ENCODE data around the gene TRAPPC2.
A peak's percentile ranks its signal among the peaks of the same experiment; 100 is the strongest.

TRAPPC2 gene

GRCh38 chrX:13699183-13699826 lies 35.1 kb downstream of the TRAPPC2 start:
- H3K36me3 ChIP-seq (ENCODE audit: control insufficient read depth, insufficient read depth, low read length), result peaks cover 5% of the 10 kb centered on the region
- H3K9me3 ChIP-seq (ENCODE audit: control insufficient read depth, low read length), result no peaks in the 10 kb centered on the region
- H3K4me3 ChIP-seq (ENCODE audit: extremely low read depth, insufficient read depth, low read length, poor library complexity, severe bottlenecking), result no peak overlapping the region
- peaks cover 6% of the 10 kb centered on the region for H3K4me1 ChIP-seq (ENCODE audit: control insufficient read depth, insufficient read depth, low read length, poor library complexity, severe bottlenecking)
- no peak overlapping the region for H3K27ac ChIP-seq (ENCODE audit: low read depth, low read length, severe bottlenecking)
- WGBS, 2 experiments (ENCODE audit: insufficient coverage in 2 of 2), result 76 to 93% methylated on average over 2 of the region's 7 CpGs

DNA sequence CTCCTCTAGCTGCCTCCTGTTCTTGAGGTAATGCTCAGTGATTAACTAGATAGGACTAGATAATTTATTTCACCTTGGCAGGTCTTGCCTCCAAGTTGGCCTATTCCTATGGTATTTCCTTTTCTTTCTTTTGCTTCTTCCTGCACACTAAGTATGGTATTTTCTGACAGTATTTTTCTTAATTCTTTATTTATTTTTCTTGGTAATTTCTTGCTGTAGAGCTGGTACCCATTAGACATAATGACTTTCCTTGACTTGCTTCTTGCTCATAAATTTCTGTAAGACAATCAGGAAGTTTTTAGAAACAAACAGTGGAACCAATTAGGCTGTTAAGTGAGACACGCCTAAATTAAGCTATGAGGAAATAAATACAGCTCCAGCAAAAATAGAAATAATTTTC lies 36.0 kb downstream of the TRAPPC2 start:
- no peaks in the 10 kb centered on the region for H3K9me3 ChIP-seq (ENCODE audit: control insufficient read depth, low read length)
- H3K27ac ChIP-seq (ENCODE audit: low read depth, low read length, severe bottlenecking), result no peak overlapping the region
- peaks cover 14% of the 10 kb centered on the region for H3K4me1 ChIP-seq (ENCODE audit: control insufficient read depth, insufficient read depth, low read length, poor library complexity, severe bottlenecking)
- no CpG with 5 or more reads among the region's 1 CpG for WGBS, 2 experiments (ENCODE audit: insufficient coverage in 2 of 2)
- H3K4me3 ChIP-seq (ENCODE audit: extremely low read depth, insufficient read depth, low read length, poor library complexity, severe bottlenecking), result no peak overlapping the region
- peaks cover 5% of the 10 kb centered on the region for H3K36me3 ChIP-seq (ENCODE audit: control insufficient read depth, insufficient read depth, low read length)

DNA sequence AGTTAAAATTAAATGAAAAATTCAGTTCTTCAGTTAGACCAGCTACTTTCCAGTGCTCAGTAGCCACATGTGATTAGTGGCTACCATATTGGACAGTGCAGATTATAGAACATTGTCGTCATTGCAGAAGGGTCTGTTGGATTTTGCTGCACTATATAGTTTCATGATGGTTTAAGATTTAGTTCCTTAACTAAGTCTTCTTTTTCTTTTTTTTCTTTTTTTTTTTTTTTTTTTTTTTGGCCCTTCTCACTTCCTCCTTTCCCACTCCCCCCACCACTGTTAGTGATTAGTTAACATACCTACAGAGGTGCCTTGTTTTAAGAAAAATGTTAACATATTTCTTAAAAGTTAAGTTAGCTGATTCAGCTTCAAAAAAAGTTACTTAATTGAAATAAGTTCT lies 36.4 kb downstream of the TRAPPC2 start:
- WGBS, 2 experiments (ENCODE audit: insufficient coverage in 2 of 2), result no CpG with 5 or more reads among the region's 1 CpG
- Histone ChIP-seq H3K36me3 (ENCODE audit: control insufficient read depth, insufficient read depth, low read length) (peaks cover 5% of the 10 kb centered on the region), H3K9me3 (ENCODE audit: control insufficient read depth, low read length) (no peaks in the 10 kb centered on the region), H3K27ac (ENCODE audit: low read depth, low read length, severe bottlenecking) (no peak overlapping the region), H3K4me1 (ENCODE audit: control insufficient read depth, insufficient read depth, low read length, poor library complexity, severe bottlenecking) (peaks cover 19% of the 10 kb centered on the region), H3K4me3 (ENCODE audit: extremely low read depth, insufficient read depth, low read length, poor library complexity, severe bottlenecking) (no peak overlapping the region)

- Histone ChIP-seq H3K4me3 (ENCODE audit: extremely low read depth, insufficient read depth, low read length, poor library complexity, severe bottlenecking) (no peak overlapping the region), H3K4me1 (ENCODE audit: control insufficient read depth, insufficient read depth, low read length, poor library complexity, severe bottlenecking) (peaks cover 23% of the 10 kb centered on the region), H3K27ac (ENCODE audit: low read depth, low read length, severe bottlenecking) (no peak overlapping the region), H3K36me3 (ENCODE audit: control insufficient read depth, insufficient read depth, low read length) (peaks cover 5% of the 10 kb centered on the region), H3K9me3 (ENCODE audit: control insufficient read depth, low read length) (no peaks in the 10 kb centered on the region)
- no CpG with 5 or more reads among the region's 2 CpGs for WGBS, 2 experiments (ENCODE audit: insufficient coverage in 2 of 2)
Measured at GRCh38 chrX:13697455-13697854, 37.0 kb downstream of the TRAPPC2 start.

DNA sequence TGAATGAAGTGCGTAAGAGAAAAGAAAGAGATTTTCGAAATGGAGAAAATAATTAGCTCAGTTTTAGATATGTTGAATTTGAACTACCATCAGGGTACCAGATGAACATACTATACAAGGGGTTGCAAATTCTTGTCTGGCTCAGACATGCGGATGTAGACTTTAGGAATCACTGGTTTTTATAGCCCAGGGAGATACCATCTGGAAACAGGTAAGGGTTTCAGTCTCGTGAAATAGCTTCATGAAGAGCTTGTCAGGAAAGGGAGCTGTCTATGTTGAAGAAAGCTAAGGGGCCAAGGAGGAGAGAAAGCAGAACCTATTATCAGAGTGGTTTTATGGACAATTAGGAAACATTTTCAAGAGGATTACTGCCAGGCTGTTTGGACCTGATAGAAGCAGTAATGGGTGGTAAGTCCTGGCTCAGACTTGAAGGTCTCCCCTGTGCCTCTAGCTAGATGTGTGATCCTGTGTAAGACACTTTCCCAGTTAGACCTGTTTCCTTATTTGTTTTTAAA lies 38.8 kb downstream of the TRAPPC2 start:
- 100% methylated on average over 1 to 2 of the region's 4 CpGs for WGBS, 2 experiments (ENCODE audit: insufficient coverage in 2 of 2)
- peaks cover 28% of the 10 kb centered on the region for H3K4me1 ChIP-seq (ENCODE audit: control insufficient read depth, insufficient read depth, low read length, poor library complexity, severe bottlenecking)
- H3K27ac ChIP-seq (ENCODE audit: low read depth, low read length, severe bottlenecking), result no peak overlapping the region

DNA sequence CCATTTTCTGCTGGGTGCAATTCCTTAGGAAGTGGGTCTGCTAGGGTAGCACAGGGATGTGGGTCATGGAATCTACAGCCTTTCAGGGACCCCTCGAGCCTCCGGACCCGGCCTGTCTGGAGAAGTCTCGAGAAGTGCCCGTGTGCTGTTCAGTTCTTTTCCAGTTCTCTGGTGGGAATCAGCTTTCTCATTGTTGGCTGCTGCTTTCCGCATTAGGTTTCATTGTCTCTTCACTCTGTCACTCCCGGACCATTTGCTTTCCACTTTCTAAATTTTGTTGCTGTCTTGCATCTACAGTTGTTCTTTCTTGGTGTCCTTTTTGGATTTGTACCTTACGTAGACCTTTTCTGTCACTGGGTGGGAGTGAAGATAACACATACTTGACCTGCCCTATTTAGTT lies 39.4 kb downstream of the TRAPPC2 start:
- Histone ChIP-seq H3K4me3 (ENCODE audit: extremely low read depth, insufficient read depth, low read length, poor library complexity, severe bottlenecking) (no peak overlapping the region), H3K36me3 (ENCODE audit: control insufficient read depth, insufficient read depth, low read length) (peaks cover 5% of the 10 kb centered on the region), H3K27ac (ENCODE audit: low read depth, low read length, severe bottlenecking) (no peak overlapping the region), H3K9me3 (ENCODE audit: control insufficient read depth, low read length) (no peaks in the 10 kb centered on the region), H3K4me1 (ENCODE audit: control insufficient read depth, insufficient read depth, low read length, poor library complexity, severe bottlenecking) (peaks cover 29% of the 10 kb centered on the region)
- 89% methylated on average over 5 of the region's 8 CpGs; no CpG with 5 or more reads in 1 of the 2 experiments for WGBS, 2 experiments (ENCODE audit: insufficient coverage in 2 of 2)

More for the DNA sequence above, 38.8 kb downstream of the TRAPPC2 start:
- H3K36me3 ChIP-seq (ENCODE audit: control insufficient read depth, insufficient read depth, low read length), result peaks cover 5% of the 10 kb centered on the region
- no peaks in the 10 kb centered on the region for H3K9me3 ChIP-seq (ENCODE audit: control insufficient read depth, low read length)
- no peak overlapping the region for H3K4me3 ChIP-seq (ENCODE audit: extremely low read depth, insufficient read depth, low read length, poor library complexity, severe bottlenecking)

- H3K27ac ChIP-seq (ENCODE audit: low read depth, low read length, severe bottlenecking), result no peak overlapping the region
- WGBS, 2 experiments (ENCODE audit: insufficient coverage in 2 of 2), result 80% methylated on average over 1 of the region's 2 CpGs; no CpG with 5 or more reads in 1 of the 2 experiments
- peaks cover 5% of the 10 kb centered on the region for H3K36me3 ChIP-seq (ENCODE audit: control insufficient read depth, insufficient read depth, low read length)
- peaks cover 29% of the 10 kb centered on the region for H3K4me1 ChIP-seq (ENCODE audit: control insufficient read depth, insufficient read depth, low read length, poor library complexity, severe bottlenecking)
- H3K4me3 ChIP-seq (ENCODE audit: extremely low read depth, insufficient read depth, low read length, poor library complexity, severe bottlenecking), result no peak overlapping the region
- H3K9me3 ChIP-seq (ENCODE audit: control insufficient read depth, low read length), result no peaks in the 10 kb centered on the region
Measured at GRCh38 chrX:13694359-13694758, 40.1 kb downstream of the TRAPPC2 start.

DNA sequence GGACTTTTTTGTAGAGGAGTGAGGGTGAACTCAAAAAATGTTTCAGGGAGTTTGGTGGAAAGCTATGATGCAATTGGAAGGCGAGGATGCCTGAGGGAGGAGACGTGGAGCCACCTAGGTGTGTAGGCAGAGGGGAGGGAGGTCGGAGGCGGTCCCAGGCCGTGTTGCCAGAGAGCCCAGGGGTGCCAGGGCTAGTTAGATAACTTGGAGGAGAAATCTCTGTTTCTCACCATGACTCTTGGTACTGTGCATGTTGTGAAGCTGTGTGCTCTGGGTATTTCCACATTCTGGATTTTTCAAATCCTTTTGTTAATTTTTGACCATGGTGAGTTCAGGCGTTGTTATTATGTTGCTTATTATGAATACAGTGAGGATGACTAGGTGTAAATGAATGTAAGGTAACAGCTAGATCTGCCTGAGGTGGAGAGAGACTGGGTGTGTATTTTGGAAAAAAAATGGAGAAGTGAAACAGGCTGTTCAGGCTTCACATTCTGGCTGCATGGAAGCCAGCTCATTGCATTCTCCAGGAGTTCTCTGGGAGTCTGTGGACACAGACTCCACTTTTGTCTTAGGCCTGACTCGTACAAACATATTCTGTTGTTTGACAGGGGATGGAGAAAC lies 41.0 kb downstream of the TRAPPC2 start:
- Histone ChIP-seq H3K9me3 (ENCODE audit: control insufficient read depth, low read length) (no peaks in the 10 kb centered on the region), H3K4me3 (ENCODE audit: extremely low read depth, insufficient read depth, low read length, poor library complexity, severe bottlenecking) (no peak overlapping the region), H3K27ac (ENCODE audit: low read depth, low read length, severe bottlenecking) (peak overlapping the region; percentile 45), H3K36me3 (ENCODE audit: control insufficient read depth, insufficient read depth, low read length) (peaks cover 5% of the 10 kb centered on the region), H3K4me1 (ENCODE audit: control insufficient read depth, insufficient read depth, low read length, poor library complexity, severe bottlenecking) (peaks cover 27% of the 10 kb centered on the region)
- 67 to 83% methylated on average over 1 of the region's 7 CpGs for WGBS, 2 experiments (ENCODE audit: insufficient coverage in 2 of 2)

- peaks cover 4% of the 10 kb centered on the region for H3K36me3 ChIP-seq (ENCODE audit: control insufficient read depth, insufficient read depth, low read length)
- H3K4me3 ChIP-seq (ENCODE audit: extremely low read depth, insufficient read depth, low read length, poor library complexity, severe bottlenecking), result no peak overlapping the region
- H3K27ac ChIP-seq (ENCODE audit: low read depth, low read length, severe bottlenecking), result no peak overlapping the region
- WGBS, 2 experiments (ENCODE audit: insufficient coverage in 2 of 2), result 93 to 100% methylated on average over 1 to 2 of the region's 5 CpGs
- H3K9me3 ChIP-seq (ENCODE audit: control insufficient read depth, low read length), result no peaks in the 10 kb centered on the region
- H3K4me1 ChIP-seq (ENCODE audit: control insufficient read depth, insufficient read depth, low read length, poor library complexity, severe bottlenecking), result peaks cover 27% of the 10 kb centered on the region
Measured at GRCh38 chrX:13692771-13693231, 41.6 kb downstream of the TRAPPC2 start.

- H3K9me3 ChIP-seq (ENCODE audit: control insufficient read depth, low read length), result no peaks in the 10 kb centered on the region
- H3K4me3 ChIP-seq (ENCODE audit: extremely low read depth, insufficient read depth, low read length, poor library complexity, severe bottlenecking), result no peak overlapping the region
- peaks cover 27% of the 10 kb centered on the region for H3K4me1 ChIP-seq (ENCODE audit: control insufficient read depth, insufficient read depth, low read length, poor library complexity, severe bottlenecking)
- no peak overlapping the region for H3K27ac ChIP-seq (ENCODE audit: low read depth, low read length, severe bottlenecking)
- H3K36me3 ChIP-seq (ENCODE audit: control insufficient read depth, insufficient read depth, low read length), result no peaks in the 10 kb centered on the region
- WGBS, 2 experiments (ENCODE audit: insufficient coverage in 2 of 2), result 60 to 80% methylated on average over 1 of the region's 7 CpGs
Measured at GRCh38 chrX:13691841-13692371, 42.5 kb downstream of the TRAPPC2 start.

DNA sequence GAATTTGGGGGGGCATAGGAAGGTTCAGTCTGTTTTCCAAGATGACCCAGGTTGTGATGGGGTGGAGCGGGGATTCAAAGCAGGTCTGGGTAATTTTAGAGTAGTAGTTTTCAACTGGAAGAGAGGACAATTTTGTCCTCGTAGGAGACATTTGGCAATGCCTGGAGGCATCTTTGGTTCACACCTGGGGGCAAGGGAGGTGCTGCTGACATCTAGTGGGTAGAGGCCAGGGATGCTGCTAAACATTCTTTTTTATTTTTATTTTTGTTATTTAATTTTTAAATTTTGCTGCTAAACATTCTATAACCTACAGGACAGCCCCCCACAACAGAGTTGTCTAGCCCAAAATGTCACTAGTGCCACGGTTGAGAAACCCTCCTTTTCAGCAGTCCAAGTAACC lies 43.6 kb downstream of the TRAPPC2 start:
- Histone ChIP-seq H3K36me3 (ENCODE audit: control insufficient read depth, insufficient read depth, low read length) (no peaks in the 10 kb centered on the region), H3K4me1 (ENCODE audit: control insufficient read depth, insufficient read depth, low read length, poor library complexity, severe bottlenecking) (peaks cover 27% of the 10 kb centered on the region), H3K27ac (ENCODE audit: low read depth, low read length, severe bottlenecking) (no peak overlapping the region), H3K4me3 (ENCODE audit: extremely low read depth, insufficient read depth, low read length, poor library complexity, severe bottlenecking) (peak overlapping the region; percentile 62), H3K9me3 (ENCODE audit: control insufficient read depth, low read length) (no peaks in the 10 kb centered on the region)
- 92% methylated on average over 2 of the region's 3 CpGs; no CpG with 5 or more reads in 1 of the 2 experiments for WGBS, 2 experiments (ENCODE audit: insufficient coverage in 2 of 2)
